ENCODE measurements around the gene KLHDC7A.

KLHDC7A gene

DNA sequence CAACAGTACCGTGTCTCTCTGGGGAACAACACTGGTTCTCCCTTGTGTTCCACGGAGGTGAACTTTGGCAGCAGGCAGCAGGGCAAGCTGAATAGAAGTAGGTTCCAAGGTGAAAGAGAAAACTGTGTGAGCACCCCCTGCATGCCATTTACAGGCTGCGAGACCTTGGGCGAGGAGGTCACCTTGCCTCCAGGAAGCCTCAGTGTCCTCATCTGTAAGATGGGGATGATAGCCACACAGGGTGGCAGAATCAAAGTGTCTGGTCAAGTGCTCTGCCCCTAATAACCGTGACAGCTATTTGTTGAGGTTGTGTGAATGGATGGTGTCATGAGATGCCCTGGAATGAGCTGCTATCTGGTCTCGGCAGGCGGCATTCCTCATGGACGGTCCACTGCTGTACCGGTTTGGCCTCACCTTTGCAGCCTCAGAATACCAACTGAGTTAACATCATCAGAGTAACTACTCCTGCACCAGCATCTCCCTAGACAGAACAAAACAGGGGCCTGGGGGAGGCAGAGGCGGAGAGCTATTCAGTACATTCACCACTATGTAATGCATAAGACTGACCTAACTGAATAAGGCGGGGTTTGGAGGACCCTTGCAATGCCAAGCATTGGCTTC, 7.4 kb upstream of the KLHDC7A start:
- no peak for DNase-seq (ENCODE audit: low read depth in 3 of 3)

DNA sequence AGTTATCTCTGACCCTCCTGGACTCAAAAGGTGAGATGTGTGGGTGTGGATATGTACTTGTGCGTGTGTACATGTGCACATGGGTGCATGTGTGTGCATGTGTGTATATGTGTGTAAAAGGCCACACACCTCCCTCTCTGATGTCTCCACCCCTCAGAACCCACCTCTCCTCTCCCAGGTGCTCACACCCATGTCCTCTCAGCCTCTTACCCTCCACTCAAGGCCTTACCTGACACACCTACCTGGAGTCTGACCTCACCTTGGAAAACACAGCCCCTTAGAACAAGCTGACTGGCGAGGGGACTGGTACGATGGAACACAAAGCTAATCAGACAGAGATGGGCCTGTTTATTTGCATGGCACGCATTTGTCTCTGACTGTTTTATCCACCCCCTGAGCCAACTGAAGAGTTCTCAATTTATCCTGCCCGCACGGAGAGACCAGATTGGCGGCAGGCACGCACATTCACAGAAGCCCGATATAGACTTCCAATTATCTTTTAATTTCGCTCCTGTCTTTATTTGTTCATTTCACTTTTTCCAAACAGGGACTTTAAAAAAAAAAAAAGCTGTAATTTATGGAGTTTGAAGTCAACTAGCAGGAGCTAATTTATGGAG, 6.1 kb upstream of the KLHDC7A start:
- no peak for DNase-seq (ENCODE audit: low read depth in 3 of 3)

GRCh38 chr1:18475234-18475905, 5.4 kb upstream of the KLHDC7A start:
- DNase-seq (ENCODE audit: low read depth in 3 of 3) = no peak

- DNase-seq (ENCODE audit: low read depth in 3 of 3) = no peak
Observed at GRCh38 chr1:18479454-18479853, 1.3 kb upstream of the KLHDC7A start.

DNA sequence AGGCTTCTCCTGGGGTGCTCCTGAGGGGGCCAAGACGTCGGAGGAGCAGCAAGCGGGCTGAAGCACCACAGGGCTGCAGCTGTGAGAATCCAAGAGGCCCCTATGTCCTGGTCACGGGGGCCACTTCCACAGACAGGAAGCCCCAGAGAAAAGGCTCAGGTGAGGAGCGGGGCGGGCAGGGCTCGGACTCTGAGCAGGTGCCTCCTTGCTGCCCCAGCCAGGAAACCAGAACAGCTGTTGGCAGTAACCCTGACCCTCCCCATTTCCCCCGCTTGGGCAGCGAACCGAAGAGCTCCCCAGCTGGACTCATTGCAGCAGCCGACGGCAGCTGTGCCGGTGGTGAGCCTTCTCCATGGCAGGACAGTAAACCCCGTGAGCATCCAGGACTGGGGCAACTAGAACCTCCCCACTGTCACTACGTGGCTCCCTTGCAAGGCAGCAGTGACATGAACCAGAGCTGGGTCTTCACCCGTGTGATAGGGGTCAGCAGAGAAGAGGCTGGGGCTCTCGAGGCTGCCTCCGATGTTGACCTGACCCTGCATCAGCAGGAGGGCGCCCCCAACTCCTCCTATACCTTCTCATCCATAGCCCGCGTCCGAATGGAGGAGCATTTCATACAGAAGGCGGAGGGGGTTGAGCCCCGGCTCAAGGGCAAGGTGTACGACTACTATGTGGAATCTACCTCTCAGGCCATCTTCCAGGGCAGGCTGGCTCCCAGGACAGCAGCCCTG, 625 bp downstream of the KLHDC7A start:
- DNase-seq (ENCODE audit: low read depth in 3 of 3) = no peak

DNA sequence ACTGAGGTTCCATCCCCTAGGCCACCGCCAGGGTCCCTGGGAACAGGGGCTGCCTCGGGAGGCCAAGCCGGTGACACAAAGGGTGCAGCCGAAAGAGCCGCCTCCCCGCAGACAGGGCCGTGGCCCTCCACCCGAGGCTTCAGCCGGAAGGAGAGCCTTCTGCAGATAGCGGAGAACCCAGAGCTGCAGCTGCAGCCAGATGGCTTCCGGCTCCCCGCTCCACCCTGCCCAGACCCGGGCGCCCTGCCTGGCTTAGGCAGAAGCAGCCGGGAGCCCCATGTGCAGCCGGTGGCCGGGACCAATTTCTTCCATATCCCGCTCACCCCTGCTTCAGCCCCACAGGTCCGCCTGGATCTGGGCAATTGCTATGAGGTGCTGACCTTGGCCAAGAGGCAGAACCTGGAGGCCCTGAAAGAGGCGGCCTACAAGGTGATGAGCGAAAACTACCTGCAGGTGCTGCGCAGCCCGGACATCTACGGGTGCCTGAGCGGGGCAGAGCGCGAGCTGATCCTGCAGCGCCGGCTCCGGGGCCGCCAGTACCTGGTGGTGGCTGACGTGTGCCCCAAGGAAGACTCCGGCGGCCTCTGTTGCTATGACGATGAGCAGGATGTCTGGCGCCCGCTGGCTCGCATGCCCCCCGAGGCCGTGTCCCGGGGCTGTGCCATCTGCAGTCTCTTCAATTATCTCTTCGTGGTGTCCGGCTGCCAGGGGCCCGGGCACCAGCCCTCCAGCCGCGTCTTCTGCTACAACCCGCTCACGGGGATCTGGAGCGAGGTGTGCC, 1.4 kb downstream of the KLHDC7A start:
- no peak for DNase-seq (ENCODE audit: low read depth in 3 of 3)

DNA sequence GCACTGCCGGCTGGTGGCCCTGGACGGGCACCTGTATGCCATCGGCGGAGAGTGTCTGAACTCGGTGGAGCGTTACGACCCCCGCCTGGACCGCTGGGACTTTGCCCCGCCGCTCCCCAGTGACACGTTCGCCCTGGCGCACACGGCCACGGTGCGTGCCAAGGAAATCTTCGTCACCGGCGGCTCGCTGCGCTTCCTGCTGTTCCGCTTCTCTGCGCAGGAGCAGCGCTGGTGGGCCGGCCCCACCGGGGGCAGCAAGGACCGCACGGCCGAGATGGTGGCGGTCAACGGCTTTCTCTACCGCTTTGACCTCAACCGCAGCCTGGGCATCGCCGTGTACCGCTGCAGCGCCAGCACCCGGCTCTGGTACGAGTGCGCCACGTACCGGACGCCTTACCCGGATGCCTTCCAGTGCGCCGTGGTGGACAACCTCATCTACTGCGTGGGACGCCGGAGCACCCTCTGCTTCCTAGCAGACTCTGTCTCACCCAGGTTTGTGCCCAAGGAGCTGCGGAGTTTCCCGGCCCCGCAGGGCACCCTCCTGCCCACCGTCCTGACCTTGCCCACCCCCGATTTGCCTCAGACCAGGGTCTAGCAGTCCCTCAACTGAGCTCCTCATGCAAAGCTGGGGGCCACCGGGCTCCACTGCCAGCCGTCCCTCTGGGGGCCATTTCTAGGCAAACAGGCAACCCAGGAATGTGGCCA, 2.1 kb downstream of the KLHDC7A start:
- DNase-seq (ENCODE audit: low read depth in 3 of 3) = no peak

GRCh38 chr1:18484276-18484675, 3.5 kb downstream of the KLHDC7A start:
- DNase-seq (ENCODE audit: low read depth in 3 of 3) = no peak

DNA sequence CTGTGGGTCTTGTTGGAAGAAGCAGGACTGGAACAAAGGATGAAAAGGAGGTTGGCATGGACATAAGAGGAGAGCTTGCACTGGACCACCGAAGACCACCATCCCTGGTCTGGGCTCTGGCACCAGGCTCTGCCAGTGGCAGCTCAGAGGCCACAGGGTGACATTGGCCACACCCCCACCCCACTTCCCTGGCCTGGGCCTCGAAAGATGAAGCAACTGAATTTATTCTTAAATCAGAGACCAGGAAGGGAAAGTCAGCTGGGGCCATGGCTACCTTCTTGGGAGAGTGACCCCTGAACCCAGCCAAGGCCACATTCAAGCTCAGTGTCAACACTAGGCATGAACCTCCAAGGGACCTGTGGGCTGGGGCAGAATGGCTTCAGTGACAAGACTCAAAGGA, 4.0 kb downstream of the KLHDC7A start:
- DNase-seq (ENCODE audit: low read depth in 3 of 3) = no peak

DNA sequence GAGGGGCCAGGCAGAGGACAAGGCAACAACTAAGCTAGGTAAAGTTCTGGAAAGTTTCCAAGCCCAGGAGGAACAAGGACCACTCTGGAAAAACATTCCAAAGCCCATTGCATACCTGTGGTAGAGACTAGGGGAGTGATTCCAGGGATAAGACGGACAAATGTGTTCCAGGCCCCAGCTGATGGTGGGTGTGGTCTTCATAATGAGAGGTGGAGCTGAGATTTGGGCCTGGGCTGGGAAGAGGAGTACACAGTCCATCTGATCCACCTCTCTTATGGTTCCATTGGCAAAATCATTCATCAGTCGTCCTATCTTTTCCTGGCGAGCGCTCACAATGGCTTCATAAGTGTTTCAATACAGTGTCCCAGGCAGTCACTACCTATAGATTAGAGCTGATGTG, 4.5 kb downstream of the KLHDC7A start:
- no peak for DNase-seq (ENCODE audit: low read depth in 3 of 3)

- no peak for DNase-seq (ENCODE audit: low read depth in 3 of 3)
Observed at GRCh38 chr1:18486195-18486594, 5.5 kb downstream of the KLHDC7A start.

DNA sequence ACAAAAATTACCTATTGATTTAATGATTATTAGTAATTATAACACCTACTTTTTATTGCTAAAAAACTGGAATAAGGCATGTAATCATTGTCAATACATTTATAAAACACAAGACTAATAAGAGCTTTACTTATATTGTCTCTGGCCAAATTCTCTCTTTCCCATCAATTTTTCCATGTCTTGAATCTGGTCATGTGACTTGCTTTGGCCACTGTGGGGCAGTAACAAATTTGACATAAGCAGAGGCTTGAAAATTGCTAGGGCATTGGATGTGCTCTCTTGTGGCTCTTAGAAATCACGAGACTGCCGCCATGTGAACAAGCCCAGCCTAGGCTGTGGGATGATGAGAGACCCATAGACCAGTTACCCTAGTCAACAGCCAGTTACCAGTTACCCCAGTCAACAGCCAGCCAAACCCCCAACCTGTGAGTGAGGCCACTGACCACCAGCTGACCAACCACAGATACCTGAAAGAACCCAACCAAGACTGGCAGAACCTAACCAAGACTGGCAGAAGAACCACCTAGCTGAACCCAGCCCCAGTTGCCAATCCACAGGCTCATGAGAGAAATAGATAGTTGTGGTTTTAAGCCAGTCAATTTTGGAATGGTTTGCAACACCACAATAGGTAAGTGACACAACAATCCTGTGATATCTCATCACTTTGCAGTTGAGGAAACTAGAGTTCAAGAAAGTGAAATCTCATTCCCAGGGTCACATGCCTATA, 8.8 kb downstream of the KLHDC7A start:
- no peak for DNase-seq (ENCODE audit: low read depth in 3 of 3)

DNA sequence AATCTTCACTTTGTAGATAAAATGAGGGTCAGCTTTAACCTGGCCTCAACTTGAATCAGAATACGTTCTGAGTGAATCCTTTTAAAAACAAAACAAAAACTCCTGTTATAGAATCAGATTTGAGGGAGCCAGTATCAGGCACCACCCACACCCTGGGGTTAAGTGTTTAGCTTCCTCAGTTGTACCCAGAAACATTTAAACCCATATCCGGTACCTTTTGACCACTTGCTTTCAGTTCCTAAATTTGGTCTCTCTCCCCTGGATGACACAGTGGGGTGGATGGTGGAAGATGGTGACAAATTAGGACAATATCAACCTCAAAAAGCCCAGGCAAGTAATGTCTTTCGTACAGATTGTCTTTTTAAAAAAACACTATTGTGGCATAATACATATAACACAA, 10.4 kb downstream of the KLHDC7A start:
- DNase-seq (ENCODE audit: low read depth in 3 of 3) = no peak

GRCh38 chr1:18494304-18494703, 13.6 kb downstream of the KLHDC7A start:
- DNase-seq (ENCODE audit: low read depth in 3 of 3) = no peak

DNA sequence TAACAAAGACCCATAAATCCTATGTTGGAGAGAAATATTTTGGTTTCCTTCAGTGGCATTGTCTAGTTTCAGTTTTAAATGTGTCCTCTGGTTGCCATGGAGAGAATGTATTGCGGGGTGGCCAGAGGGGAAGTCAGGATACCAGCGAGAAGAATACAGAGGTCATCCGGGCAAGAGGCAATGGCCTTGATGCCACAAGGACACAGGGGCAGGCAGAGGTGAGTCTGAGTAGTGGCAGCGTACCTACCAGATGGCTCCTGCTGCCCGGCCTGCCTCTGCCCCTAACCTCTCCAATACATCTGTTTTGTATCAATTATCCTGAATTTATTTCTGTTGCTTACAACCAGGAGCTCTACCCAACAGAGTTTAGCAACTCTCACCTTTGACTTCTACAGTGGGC, 14.9 kb downstream of the KLHDC7A start:
- no peak for DNase-seq (ENCODE audit: low read depth in 3 of 3)

DNA sequence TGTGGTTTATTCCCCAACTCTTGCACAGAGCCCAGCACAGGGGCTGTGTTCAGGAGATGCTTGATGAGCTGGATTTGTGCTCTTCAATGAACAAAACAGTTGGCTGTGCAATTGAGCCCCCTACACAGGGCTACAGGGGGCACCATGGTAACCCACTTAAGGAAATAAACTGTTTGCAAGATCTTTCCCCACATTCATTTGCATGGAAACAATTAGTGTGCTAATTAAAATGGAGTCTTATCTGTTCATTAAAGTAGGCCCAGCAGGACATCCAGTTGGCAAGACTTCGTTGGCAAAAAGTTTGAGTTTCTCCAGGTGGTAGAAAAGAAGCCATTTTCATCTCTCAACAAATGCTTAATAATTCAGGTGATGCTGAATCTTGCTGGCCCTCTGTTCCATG, 15.3 kb downstream of the KLHDC7A start:
- no peak for DNase-seq (ENCODE audit: low read depth in 3 of 3)

DNA sequence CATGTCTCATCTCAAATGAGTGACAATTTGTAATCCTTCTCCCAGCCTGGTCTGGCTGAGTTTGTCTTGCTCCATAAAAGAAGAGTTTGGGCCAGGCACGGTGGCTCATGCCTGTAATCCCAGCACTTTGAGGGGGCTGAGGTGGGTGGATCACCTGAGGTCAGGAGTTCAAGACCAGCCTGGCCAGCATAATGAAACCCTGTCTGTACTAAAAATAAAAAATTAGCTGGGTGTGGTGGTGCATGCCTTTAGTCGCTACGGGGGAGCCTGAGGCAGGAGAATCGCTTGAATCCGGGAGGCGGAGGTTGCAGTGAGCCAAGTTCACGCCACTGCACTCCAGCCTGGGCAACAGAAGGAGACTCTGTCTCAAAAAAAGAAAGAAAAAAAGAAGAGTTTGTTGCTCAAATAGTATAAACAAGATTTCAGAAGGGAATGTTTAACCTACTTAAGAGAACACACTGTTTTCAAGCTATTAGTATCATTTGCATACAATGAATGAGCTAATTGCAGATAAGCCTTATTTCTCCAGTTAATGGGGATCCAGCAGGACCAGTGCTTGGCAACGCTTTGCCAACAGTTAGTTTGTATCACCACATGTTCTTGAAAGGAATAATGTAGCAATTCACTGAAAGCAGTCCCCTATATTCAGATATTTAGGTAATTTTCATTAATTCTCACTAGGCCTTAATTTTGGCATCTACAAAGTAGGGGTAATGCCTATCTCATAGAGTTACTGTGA, 15.9 kb downstream of the KLHDC7A start:
- no peak for DNase-seq (ENCODE audit: low read depth in 3 of 3)

GRCh38 chr1:18501833-18502232, 21.1 kb downstream of the KLHDC7A start:
- DNase-seq (ENCODE audit: low read depth in 3 of 3) = no peak

- no peak for DNase-seq (ENCODE audit: low read depth in 3 of 3)
Observed at GRCh38 chr1:18504609-18505008, 23.9 kb downstream of the KLHDC7A start.

DNA sequence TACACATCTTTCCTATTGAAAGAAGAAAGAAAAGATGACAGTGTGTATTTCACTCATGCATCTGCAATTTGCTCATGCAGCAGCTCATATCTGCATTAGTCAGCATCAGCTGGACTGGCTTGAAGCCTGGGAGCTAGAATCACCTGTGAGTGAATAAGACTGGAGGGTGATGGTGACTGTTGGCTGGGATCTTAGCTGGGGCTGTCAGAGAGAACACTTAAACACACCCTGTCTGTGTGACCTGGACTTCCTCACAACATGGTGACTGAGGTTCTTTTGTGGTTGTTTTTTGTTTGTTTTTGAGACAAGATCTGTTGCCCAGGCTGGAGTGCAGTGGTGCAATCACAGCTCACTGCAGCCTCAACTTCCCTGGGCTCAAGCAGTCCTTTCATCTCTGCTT, 24.9 kb downstream of the KLHDC7A start:
- no peak for DNase-seq (ENCODE audit: low read depth in 3 of 3)
